Left lobe of liver (tissue), 2 donors: ENCODE measurements around the gene CCDC127. TPM values are rescaled to one million over a fixed set of nuclear protein-coding genes. Genes with fewer than 3 reads are reported as not detected.
"Not testable (repeated sequence)": the region's sequence is repeated elsewhere in the genome, so short reads cannot be mapped to it uniquely, and the experiment has no call there.

Experiments used
- ATAC-seq: fragments of 200-7000 bp; cut with Tn5 transposase; one replicate; pipeline ENCODE4 v1.9.1; 2020; ENCODE audit warnings: mild to moderate bottlenecking, moderate library complexity
- DNase-seq: peaks from one replicate; pipeline ENCODE4 v3.0.0-alpha.2; 2020; ENCODE audit warnings: low spot score
- total RNA-seq: library from RNA; stranded (reverse); gene quantifications from one replicate; pipeline ENCODE4 v1.2.1, GENCODE V29; 2021
- donor health status: DM: no; HTN: no; CAD: no; lungs with moderate emphysema.
- donor health status: DM: no; HTN: yes; CAD: no.

CCDC127 gene
- total RNA-seq, 1 donor from 2014 or later: 3.1 TPM

GRCh38 chr5:234450-234849, 16.5 kb upstream of the CCDC127 start:
- no peak for ATAC-seq
- DNase-seq: no peak

DNA sequence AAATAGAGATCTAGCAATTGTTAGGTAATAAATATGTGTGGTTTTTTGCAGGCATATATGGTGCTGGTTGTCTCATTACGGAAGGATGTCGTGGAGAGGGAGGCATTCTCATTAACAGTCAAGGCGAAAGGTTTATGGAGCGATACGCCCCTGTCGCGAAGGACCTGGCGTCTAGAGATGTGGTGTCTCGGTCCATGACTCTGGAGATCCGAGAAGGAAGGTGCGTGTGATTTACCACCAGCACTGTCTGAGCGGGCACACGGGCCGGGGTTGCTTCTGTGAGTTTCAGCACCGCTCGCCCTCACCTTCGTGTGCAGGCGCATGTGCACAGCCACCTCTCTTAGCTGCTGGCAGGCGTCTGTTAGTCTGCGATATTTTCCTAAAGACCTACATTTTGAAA, 15.5 kb upstream of the CCDC127 start:
- not testable (repeated sequence) for ATAC-seq, DNase-seq

- no peak for DNase-seq
- no peak for ATAC-seq
Observed at GRCh38 chr5:231661-232060, 13.7 kb upstream of the CCDC127 start.

DNA sequence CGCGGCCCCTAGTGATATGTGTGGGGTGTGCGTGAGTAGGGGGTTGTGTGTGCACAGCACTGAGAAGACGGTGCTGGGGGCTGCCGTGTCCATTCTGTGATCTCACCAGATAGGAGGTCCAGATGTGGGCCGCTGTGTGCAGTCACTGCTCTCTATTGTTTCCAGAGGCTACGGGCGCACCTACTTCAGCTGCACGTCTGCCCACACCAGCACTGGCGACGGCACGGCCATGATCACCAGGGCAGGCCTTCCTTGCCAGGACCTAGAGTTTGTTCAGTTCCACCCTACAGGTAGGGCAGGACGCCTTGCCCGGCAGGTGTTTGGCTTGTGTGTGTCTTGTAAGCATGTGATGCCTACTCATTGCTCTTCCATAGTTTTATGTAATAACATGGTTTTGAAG, 12.8 kb upstream of the CCDC127 start:
- DNase-seq: no peak
- no peak for ATAC-seq

DNA sequence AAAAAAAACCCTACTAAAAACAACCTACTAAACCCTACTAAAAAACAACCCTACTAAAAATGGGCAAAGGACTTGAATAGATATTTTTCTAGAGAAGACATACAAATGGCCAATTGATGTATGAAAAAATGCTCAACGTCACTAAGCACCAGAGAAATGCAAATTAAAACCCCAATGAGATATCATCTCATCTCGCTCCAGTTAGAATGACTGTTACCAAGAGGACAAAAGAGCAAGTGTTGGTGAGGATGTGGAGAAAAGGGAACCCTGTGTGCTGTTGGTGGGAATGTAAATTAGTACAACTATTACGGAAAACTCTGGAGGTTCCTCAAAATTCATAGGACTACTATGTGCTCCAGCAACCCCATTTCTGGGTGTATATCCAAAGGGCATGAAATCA, 10.9 kb upstream of the CCDC127 start:
- ATAC-seq (no peak), DNase-seq (no peak)

GRCh38 chr5:227375-227774, 9.4 kb upstream of the CCDC127 start:
- not testable (repeated sequence) for ATAC-seq

DNA sequence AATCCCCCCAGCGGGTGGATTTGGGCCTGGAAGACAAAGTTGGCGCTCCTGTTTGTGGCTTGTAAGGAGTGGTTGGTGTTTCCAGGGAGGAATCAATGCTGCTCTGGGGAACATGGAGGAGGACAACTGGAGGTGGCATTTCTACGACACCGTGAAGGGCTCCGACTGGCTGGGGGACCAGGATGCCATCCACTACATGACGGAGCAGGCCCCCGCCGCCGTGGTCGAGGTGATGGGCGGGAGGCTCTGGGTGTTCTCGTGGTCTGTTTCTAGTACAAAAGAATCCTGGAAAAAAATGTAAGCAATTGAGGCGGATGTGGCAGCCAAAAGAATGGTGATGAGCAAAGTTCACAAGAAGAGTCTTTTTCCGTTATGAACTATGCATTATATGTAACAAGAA, 7.4 kb upstream of the CCDC127 start:
- ATAC-seq: no peak

More at GRCh38 chr5:227375-227774, 9.4 kb upstream of the CCDC127 start:
- DNase-seq: not testable (repeated sequence)

GRCh38 chr5:223791-224190, 5.8 kb upstream of the CCDC127 start:
- DNase-seq (no peak), ATAC-seq (no peak)

More for the DNA sequence above, 7.4 kb upstream of the CCDC127 start:
- no peak for DNase-seq

DNA sequence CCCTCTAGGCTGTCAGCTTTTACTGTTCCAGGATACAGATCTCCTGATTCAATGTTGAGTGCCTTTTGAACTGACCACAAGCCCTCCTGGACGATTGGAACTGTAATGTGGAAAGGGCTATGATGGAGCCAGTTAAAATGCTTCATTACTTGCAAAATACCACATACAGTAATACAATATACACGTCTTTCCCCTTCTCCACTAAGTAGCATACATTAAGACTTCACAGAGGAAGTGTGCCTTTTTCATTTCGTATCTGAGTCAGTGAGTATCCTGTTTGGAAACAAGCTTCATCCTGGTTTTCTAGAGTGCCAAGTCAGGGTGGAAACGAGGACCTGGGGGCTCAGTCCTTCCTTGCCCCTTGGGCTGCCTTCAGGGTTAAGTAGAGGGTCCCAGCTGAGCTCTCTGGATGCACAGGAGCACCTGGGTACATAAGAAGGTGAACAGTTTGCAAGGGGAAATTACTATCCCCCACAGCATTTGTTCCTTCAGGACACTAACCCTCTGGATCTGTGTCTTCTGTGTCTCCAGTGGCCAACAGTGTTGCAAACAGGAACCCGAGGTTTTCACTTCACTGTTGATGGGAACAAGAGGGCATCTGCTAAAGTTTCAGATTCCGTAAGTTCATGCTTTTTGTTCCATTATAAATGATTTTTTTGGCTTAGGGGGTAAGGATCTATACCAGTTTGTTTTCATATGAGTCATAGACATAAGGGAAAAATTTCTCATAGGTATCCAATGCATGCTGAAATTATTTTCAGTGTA, 5.2 kb upstream of the CCDC127 start:
- not testable (repeated sequence) for DNase-seq, ATAC-seq

- no peak for DNase-seq
- ATAC-seq: no peak
Observed at GRCh38 chr5:219991-220390, 2.0 kb upstream of the CCDC127 start.

DNA sequence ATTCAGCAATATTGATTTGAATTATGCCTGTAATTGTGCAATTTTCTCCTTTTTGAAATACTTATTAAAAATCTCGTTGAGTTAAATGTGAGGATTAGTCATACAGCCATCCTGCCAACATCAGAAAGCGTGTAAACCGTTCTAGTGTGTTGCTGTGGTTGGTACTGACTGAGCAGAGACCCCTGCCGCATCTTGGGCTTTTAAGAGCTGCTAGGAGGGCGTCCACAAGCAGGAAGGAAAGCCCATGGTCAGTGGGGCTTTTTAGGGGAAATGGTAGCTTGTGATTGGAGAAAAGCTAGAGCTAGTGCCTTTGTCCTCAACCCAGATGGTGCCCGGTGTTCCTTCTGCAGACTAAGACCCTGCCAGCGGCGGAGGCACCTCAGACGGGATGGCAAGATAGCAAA, 1.5 kb upstream of the CCDC127 start:
- DNase-seq (no peak), ATAC-seq (no peak)

- peak; percentile 71 for DNase-seq
Observed at GRCh38 chr5:218457-219291, 721 bp upstream of the CCDC127 start.

DNA sequence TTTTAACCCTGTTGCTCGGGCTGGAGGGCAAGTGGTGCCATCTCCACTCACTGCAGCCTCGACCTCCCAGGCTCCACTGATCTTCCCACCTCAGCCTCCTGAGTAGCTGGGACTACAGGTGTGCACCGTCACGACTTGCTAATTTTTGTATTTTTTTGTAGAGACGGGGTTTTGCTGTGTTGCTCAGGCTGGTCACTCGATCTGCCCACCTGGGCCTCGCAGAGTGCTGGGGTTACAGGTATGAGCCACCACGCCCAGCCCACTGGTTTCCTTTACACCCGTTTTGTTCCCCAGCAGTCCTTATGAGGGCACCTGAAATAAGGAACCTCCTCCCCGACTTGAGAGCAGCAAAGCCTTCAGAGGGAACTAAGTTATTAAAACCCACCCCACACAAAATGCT, 1.9 kb downstream of the CCDC127 start:
- not testable (repeated sequence) for DNase-seq, ATAC-seq

More at GRCh38 chr5:218457-219291, 721 bp upstream of the CCDC127 start:
- peak; percentile 74 for ATAC-seq

DNA sequence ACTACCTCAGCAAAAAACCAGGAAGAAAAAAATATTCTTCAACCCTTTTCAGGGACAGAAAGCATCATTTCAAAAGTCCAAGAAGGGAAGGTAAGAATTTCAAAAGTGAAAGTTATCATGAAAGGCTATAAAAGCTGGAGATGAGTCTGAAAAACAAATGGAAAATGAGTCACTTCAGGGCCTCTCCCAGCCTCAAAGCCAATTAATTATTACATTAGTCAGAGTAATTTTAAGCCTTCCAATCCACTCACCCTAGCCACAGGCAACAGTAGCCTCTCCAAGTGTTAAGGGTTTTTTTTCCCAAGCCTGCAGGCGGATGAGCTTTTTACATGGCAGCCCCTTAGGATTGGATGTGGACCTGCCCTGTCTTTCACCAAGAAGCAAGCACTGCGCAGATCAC, 2.7 kb downstream of the CCDC127 start:
- ATAC-seq, DNase-seq: not testable (repeated sequence)

GRCh38 chr5:213803-214395, 4.1 kb downstream of the CCDC127 start:
- DNase-seq (no peak), ATAC-seq (no peak)

DNA sequence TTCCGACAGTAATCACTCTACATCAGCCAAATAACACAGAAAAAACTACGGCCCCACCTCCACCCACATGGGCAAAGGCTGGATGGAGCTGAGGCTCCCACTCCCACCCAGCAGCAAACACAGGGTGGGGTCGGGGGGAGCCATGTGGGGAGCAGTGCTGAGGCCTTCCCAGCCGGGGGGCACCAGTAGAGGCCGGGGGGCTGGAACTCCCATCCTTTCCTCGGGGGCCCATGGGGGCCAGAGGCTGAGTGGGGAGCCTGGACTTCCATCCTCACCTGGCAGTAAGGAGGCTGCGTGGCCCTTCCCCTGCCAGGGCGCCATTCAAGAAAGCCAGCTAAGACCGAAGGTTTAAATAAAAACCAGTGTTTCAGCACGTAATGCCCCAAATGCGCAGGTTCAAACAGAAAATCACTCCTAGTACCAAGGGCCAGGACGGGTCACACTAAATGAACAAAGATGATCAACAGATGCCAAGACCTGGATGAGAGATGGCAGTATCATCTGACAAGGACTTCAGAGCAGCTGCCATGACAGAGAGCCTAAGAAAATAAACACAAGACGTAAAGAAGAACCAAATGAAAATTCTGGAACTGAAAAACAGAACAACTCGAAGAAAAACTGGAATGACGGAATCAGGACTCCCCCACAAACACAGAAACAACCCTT, 9.4 kb downstream of the CCDC127 start:
- no peak for DNase-seq

GRCh38 chr5:207599-207998, 10.4 kb downstream of the CCDC127 start:
- DNase-seq: no peak
- ATAC-seq: no peak

More for the DNA sequence above, 9.4 kb downstream of the CCDC127 start:
- no peak for ATAC-seq

DNA sequence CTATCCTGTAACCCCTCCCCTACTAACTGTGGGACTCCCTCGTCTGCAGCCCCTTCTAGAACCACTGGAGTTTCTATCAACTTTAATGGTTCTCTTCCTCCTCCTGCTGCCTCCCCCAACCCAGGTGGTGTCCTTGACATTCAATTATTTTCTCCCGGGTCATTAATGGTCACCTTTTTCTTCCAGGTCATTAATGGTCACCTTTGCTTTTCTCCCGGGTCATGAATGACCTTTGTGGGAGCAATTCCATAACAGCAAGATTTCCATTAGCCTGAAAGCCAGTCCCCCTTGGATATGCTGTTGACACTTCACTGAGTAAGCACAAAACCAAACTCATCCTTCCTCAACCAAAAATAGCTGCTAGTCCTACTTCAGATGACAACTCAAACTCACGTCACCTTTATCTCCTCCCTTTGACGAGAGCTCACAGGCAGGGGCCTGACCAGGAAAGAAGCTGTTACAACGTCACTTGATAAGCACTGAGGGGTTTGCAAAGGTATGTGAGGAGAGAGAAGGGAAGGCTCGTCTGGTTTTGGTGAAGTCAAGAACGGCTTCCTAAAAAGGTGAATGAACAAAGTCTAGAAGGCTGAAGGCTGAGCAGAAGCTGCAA, 10.9 kb downstream of the CCDC127 start:
- ATAC-seq (no peak), DNase-seq (no peak)

DNA sequence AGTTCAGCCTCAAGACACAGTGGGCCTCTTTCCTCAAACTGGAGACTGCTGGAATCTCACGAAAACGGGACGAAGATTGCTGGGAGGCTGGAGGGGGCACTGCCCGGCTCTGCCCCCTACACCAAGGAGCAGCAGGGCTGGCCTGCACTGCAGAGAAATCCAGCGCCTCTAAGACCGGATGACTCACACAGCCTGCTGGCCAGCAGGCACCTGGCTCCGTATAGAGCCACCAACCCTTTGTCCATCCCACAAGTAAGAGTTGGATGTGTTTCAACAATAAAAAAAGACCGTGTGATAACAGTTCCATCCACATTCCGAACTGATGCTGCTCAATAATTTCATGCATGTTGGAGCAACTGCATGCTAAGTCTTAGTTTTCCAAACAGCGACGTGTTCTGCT, 11.5 kb downstream of the CCDC127 start:
- DNase-seq (no peak), ATAC-seq (no peak)

GRCh38 chr5:204966-205670, 12.8 kb downstream of the CCDC127 start:
- no peak for DNase-seq
- no peak for ATAC-seq
